Stimulated activated CD4-positive, alpha-beta T cell treated with anti-CD3 and anti-CD28 coated beads, Interleukin-1b, Interleukin-23, amount 100 ng/mL, for 48 hours (primary cell): ENCODE measurements around the gene FGF14.

Experiments
- DNase-seq: peaks from one replicate; pipeline ENCODE4 v3.0.0-alpha.2; 2020

FGF14 gene

DNA sequence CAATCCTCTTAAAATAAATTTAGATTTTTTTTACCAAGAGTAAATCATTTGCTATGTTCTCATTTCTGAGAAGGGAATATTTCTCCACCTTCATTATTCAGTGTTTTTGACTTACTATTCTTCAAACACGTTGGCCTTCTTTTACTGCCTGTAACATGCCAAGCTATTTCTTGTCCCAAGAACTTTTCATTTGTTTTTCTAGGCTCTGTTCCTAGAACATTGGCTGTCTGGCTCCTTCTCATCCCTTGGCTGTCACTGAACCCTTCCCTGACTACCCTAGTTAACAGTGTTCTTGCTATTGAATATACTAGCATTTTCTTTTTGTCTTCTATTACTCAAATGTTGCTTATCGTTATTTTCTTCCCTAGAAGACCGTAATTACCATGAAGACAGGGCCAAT, 701.2 kb downstream of the FGF14 start:
- no peak for DNase-seq

DNA sequence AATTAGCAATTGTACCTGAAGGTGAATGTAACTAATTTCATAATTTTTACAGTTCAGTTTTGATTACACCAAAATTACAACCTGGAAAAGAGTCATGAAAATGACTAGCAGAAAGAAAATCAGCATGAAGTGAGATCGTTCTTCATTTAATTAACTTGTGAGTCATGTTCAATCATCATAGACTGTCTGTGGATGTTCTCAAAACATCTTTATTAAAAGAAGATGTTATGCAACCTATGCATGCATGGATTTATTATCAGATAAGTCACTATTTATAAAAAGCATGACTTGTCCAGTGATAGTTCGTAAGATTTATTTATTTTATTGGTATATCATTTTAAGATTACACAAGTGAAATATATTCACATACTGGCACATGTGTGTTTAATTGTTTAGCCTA, 703.4 kb downstream of the FGF14 start:
- DNase-seq, result no peak

DNA sequence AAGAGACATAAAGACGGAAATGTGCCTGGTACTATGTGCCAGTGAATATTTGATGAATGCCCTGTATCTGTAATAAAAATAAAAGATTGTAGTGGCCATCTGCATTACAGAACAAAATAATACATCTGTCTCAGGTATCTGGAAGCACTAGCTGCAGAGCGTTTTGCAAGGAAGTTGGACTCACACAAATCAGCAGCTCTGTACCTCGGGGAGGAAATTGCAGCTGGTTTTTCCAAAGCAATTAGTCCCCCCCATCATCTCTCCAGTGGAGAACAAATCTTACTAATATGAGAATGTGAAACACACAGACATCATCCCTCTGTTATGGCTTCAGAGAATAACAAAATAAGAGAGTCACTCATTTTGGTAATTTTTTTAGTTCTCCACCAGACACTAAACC, 704.1 kb downstream of the FGF14 start:
- no peak for DNase-seq

DNA sequence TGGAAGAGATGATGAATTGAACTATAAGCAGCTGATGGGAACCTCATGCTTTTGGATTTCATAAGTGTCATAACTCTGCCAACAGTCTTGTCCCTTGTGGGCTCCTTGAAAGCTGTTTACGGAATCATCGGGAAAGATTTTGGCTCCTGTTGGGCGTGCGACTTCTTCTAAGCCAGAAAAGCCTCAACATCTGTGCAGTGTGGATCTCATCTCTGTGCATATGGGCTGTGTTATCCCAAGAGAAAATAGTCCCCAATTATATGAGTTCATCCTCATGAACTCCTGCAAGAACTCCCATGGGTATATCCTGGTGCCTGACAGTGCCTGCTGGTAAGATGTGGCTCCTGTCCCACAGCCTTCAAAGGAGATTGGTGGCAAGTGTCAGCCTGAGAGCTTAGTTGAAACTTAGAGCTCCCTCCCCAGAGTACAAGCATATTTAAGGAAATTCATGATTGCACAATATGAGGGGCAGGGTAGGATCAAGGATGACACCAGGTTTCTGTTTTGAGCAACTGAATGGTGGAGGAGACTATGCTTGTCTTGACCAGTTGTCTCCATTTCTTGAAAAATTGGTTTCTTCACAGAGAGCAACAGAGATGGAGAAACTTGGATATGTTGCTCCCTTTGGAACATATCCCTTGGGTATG, 705.9 kb downstream of the FGF14 start:
- no peak for DNase-seq

DNA sequence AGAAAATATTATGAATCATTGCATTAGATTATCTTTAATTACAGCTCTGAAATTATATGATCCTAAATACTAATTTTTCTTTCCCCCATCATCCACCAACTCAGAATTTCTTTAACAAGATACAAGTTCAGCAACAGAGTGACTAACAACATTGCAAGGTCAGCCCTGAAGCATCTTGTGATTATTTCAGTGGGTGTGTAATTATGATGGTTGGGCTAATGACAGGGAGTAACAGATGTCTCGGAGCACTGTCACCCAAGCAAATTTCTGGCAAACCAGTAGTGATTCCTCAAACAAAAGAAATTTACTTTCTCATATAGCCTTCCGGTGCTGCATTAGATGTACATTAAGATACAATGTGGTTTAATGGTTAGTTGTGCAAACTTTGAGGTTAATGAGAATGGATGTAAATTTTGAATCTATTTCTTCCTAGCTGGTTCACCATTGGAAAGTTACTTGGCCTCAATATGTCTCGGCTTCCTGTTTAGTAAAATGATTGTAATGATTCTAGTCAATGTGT, 710.4 kb downstream of the FGF14 start:
- no peak for DNase-seq

DNA sequence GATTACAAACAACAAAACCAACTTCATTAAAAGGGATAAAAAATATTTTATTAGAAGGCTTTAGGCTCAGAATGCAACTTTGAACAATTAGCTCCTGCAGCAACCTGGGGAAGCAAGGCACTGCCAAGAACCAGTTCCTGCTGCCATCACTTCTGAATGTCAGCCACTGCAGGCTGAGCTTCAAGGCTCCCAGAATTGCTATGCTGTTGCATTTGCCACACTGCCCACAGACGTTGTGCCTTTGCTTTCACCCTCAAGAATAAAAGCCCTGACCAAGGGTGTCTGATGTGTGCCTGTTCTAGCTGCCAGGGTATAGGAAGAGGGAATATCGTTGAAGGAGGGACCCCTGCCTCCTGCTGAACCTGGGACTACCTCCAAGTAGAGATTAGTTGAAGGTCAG, 711.0 kb downstream of the FGF14 start:
- no peak for DNase-seq

DNA sequence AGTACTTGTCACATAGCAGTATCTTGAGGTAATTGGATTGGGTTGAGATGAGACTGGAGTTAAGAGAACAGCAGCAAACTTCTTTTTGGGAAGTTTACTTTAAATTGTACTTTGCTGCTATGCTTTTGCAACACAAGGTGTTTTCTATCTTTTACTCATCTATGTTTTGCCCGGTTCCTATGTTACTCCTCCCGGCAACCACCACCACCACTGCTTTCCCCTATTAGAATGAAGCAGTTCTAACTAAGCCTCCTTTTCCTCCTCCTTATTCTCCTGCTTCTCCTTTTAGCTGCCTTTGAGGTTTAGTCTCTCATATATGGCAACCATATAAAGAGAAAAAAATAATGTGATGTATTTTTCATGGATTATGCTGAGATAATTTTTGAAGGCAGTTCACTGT, 715.8 kb downstream of the FGF14 start:
- no peak for DNase-seq

DNA sequence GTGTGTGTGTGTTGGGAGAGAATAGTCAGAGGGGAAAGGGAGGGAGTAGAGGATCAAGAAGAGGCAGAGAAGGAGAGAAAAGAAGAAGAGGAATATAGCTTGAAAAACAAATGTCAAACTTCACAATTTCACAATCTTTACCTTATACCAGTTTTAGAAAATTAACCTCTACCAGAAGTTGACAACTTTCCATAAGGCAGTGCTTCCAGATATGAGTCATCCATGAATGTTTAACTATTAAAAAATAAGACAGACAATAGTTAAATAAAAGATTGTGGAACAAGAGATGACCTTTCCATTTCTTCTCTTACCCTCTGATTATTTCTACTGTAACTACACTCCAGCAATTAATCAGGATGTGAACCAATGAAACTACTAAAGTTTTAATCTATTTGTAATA, 720.0 kb downstream of the FGF14 start:
- DNase-seq, result no peak

DNA sequence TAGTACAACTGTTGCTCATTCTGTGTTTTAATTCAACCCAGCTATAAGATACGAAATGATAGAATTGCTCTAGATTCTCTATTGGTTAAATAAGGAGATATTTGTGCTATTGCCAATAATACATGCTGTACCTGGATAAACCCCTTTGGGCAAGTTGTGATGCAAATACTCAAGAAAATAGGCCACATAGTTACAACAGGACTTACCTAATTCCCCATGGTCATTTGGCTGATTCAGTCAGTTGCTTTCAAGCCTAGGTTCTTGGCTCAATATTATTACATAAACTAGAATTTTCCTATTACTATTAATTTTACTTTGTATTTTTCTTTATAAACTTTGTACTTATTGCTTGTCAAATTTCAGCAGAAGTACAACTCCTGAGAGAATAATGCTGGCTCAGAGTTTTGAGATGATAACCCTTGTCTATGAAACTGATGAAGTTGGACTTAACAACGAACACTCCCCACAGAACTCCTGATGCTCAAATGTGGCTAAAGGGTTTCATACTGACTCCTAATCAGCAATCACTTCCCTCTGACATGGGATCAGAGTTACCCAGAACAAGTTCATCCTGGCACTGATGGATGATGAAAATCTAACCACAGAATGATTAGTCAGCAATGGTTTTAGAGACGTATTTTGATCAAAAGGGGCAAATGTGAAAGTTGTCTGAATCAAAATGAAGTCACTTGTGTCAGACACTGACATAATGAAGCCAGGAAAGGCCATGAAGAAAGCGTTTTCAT, 728.3 kb downstream of the FGF14 start:
- no peak for DNase-seq

DNA sequence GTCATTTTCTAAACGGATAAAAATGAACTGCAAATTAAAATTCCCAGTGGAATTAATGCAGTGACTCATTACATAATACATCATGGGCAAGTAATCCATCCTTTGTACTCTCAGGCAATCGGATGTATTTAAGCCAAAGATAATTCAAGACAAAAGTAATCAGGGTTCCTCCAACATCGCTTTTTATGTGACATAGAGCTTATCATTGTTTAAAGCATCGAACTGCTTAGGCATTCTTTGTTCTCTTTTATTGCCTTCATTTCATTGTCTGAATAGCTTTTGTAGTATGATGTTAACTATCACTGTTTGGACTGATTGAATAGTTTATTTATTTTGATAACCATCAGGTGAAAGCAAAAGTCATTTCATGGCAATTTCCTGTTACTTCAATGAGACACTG, 740.0 kb downstream of the FGF14 start:
- no peak for DNase-seq
